Adrenal gland (tissue), 12 donors: Measurements from ENCODE around the gene HIBADH. TPM values are rescaled to one million over a fixed set of nuclear protein-coding genes. Genes with fewer than 3 reads are reported as not detected.

Experiments
- DNase-seq, 7 donors: peaks; one replicate each; pipeline ENCODE4 v3.0.0-alpha.2; 2019 to 2020
- H3K27ac ChIP-seq, 5 donors: fragments of 200-600 bp; sonication (generic) in 4 of 5; 1 replicate in 3 of 5; 2 replicates in 2 of 5; pipeline versions ENCODE4 v1.5.1 to v1.8.0; 2016 to 2020; ENCODE audit warnings: mild to moderate bottlenecking in 1 of 5
- H3K27me3 ChIP-seq: fragments of 200-600 bp; 2 replicates; pipeline ENCODE4 v1.8.0; 2021
- H3K36me3 ChIP-seq, 2 donors: fragments of 200-600 bp; replicated peaks in 1 of 2; 1 replicate in 1 of 2; 2 replicates in 1 of 2; pipeline versions ENCODE4 v1.5.1 to v1.8.0; 2018 to 2022
- H3K4me1 ChIP-seq, 2 donors: fragments of 200-600 bp; replicated peaks in 1 of 2; 1 replicate in 1 of 2; 2 replicates in 1 of 2; pipeline versions ENCODE4 v1.5.1 to v1.8.0; 2018 to 2021
- H3K4me3 ChIP-seq, 4 donors: fragments of 200-600 bp; sonication (generic) in 3 of 4; one replicate each; pipeline ENCODE4 v1.5.1; 2016 to 2018
- H3K9me3 ChIP-seq, 3 donors: fragments of 200-600 bp; sonication (generic) in 1 of 3; replicated peaks in 1 of 3; 1 replicate in 2 of 3; 2 replicates in 1 of 3; pipeline versions ENCODE4 v1.5.1 to v1.8.0; 2016 to 2021
- POLR2A ChIP-seq, 2 donors: fragments of 450-650 bp; IDR thresholded peaks; one replicate each; pipeline ENCODE4 v1.6.1; 2017; ENCODE audit warnings: antibody characterized with exemption in 2 of 2, mild to moderate bottlenecking in 2 of 2, moderate library complexity in 1 of 2
- WGBS, 4 donors: extraction: QIAGEN DNeasy Blood & Tissue Kit in 2 of 4; methylation state at CpG; one replicate each; pipeline versions ENCODE4 v1.1.5 to v1.1.7; 2013 to 2017; 5-methylcytosine and 5-hydroxymethylcytosine counted together
- intact Hi-C, 2 donors: fragments of 100-400 bp; cut with DNase I; formaldehyde crosslinking; loops; one replicate each; pipeline versions ENCODE4 v1.14.1 to v1.15.0; 2022 to 2023
- polyA plus RNA-seq, 3 donors: library from polyadenylated mRNA; stranded (reverse); fragments of 200-250 nt in 2 of 3; fragments of 350-450 nt in 1 of 3; fragmentation: Illumina TruSeq in 1 of 3; extraction: RNeasy Lipid Tissue Mini Kit (QIAGEN cat#74804) in 1 of 3; gene quantifications; one replicate each; pipeline ENCODE4 v1.2.3, GENCODE V29; 2013 to 2014
- total RNA-seq, 9 donors: library from RNA; depleted of rRNA in 4 of 9; stranded (reverse); fragments of >200 nt in 4 of 9; fragments of 120-200 nt in 1 of 9; fragmentation: NEBNext Ultra II Directional in 1 of 9; extraction: Animal tissue kit (Norgen Biotek cat#: 25700) in 1 of 9; gene quantifications; one replicate each; pipeline versions ENCODE4 v1.1.0 to v1.2.4, GENCODE V29; 2013 to 2023
- TF ChIP-seq, protein P1 (sequence below), 6 experiments: fragments of 450-650 bp in 4 of 6; fragments of 200-600 bp in 2 of 6; sonication (generic) in 1 of 6; IDR thresholded peaks; 1 replicate in 5 of 6; 2 replicates in 1 of 6; pipeline versions ENCODE4 v1.5.1 to v1.8.0; 2016 to 2021; ENCODE audit warnings: antibody characterized with exemption in 6 of 6, mild to moderate bottlenecking in 2 of 6, moderate library complexity in 1 of 6
- donor health status: healthy with polysubstance abuse.
- donor health status: Bipolar disorder and iron deficiency.
- donor health status: DM: yes; HTN: yes; CAD: no.
- donor health status: DM: no; HTN: no; CAD: no.
- donor health status: DM: no; HTN: no; CAD: no.
- donor health status: DM: yes; HTN: yes; CAD: no.

The HIBADH gene
- total and polyA plus RNA-seq, 12 donors: 42.9 to 227 (median 130) TPM

GRCh38 chr7:27605283-27605682 lies 57.4 kb downstream of the HIBADH start:
- intact Hi-C loops: no loop called here
- H3K27ac ChIP-seq: no peak overlapping the region
- TF ChIP-seq, protein P1, sequence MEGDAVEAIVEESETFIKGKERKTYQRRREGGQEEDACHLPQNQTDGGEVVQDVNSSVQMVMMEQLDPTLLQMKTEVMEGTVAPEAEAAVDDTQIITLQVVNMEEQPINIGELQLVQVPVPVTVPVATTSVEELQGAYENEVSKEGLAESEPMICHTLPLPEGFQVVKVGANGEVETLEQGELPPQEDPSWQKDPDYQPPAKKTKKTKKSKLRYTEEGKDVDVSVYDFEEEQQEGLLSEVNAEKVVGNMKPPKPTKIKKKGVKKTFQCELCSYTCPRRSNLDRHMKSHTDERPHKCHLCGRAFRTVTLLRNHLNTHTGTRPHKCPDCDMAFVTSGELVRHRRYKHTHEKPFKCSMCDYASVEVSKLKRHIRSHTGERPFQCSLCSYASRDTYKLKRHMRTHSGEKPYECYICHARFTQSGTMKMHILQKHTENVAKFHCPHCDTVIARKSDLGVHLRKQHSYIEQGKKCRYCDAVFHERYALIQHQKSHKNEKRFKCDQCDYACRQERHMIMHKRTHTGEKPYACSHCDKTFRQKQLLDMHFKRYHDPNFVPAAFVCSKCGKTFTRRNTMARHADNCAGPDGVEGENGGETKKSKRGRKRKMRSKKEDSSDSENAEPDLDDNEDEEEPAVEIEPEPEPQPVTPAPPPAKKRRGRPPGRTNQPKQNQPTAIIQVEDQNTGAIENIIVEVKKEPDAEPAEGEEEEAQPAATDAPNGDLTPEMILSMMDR (IDR thresholded peaks at IDR 0.05): no peak
- no peak for TF ChIP-seq POLR2A (IDR thresholded peaks at IDR 0.05)
- H3K27me3 ChIP-seq: no peaks in the 10 kb centered on the region
- DNase-seq: no peak
- WGBS, 4 donors: 64 to 80% (median 73%) methylated on average over 2 of the region's 2 CpGs
- no peak overlapping the region for H3K4me3 ChIP-seq
- no peaks in the 10 kb centered on the region for H3K36me3 ChIP-seq
- no peaks in the 10 kb centered on the region for H3K4me1 ChIP-seq
- H3K9me3 ChIP-seq: no peaks in the 10 kb centered on the region

DNA sequence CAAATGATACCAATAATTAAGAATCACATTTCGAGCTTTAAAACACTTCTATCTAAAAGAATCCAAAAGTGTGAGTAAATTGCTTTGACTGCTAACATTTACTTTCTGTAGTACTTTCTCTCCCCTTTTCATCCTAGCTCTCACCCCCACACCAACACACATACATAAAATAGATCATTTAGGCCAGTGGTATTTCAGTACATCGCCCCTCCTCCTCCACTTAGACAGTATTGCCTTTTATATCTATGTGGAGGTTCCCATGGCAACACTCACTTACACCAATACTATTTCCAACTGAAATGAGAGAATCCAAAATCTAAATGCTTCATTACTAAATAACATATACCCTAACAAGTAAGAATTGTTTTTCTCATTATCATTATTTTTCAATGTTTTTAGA lies 58.9 kb downstream of the HIBADH start:
- no peak for DNase-seq
- 97 to 100% (median 99%) methylated on average over 2 of the region's 2 CpGs for WGBS, 4 donors
- intact Hi-C loops: no loop called here

DNA sequence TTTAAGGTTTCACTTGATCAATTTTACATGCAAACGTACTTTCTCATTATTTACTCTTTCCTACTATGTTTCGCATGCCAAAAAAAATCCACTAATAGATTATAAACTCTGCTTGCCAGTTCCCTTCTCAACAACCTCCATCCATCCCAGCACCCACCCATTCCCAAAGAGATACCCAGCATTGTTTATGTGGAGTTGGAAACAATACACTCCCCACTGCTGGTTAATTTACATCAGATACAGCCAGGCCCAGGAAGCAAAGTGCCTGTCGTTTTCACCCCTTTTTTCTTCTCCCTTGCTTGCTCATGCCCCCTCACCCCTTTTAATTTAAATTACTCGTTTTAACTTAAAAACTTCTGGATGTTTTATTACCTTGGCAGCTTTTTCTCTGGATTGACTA lies 59.9 kb downstream of the HIBADH start:
- H3K27ac ChIP-seq: no peak overlapping the region
- DNase-seq: no peak
- no peaks in the 10 kb centered on the region for H3K9me3 ChIP-seq
- TF ChIP-seq POLR2A (IDR thresholded peaks at IDR 0.05): no peak
- TF ChIP-seq, protein P1 (IDR thresholded peaks at IDR 0.05): no peak
- H3K4me3 ChIP-seq: no peak overlapping the region
- WGBS, 4 donors: 63 to 74% (median 66%) methylated on average over 4 of the region's 4 CpGs
- H3K4me1 ChIP-seq: no peaks in the 10 kb centered on the region
- intact Hi-C loops: no loop called here
- no peaks in the 10 kb centered on the region for H3K27me3 ChIP-seq
- no peaks in the 10 kb centered on the region for H3K36me3 ChIP-seq

More for the DNA sequence above, 58.9 kb downstream of the HIBADH start:
- no peaks in the 10 kb centered on the region for H3K36me3 ChIP-seq
- no peaks in the 10 kb centered on the region for H3K27me3 ChIP-seq
- H3K9me3 ChIP-seq: no peaks in the 10 kb centered on the region
- H3K4me1 ChIP-seq: no peaks in the 10 kb centered on the region
- H3K4me3 ChIP-seq: no peak overlapping the region
- H3K27ac ChIP-seq: no peak overlapping the region
- TF ChIP-seq, protein P1 (IDR thresholded peaks at IDR 0.05): no peak
- TF ChIP-seq POLR2A (IDR thresholded peaks at IDR 0.05): no peak

- Histone ChIP-seq H3K4me3 (no peak overlapping the region), H3K36me3 (no peaks in the 10 kb centered on the region), H3K4me1 (no peaks in the 10 kb centered on the region), H3K27ac (no peak overlapping the region), H3K27me3 (no peaks in the 10 kb centered on the region), H3K9me3 (no peaks in the 10 kb centered on the region)
- intact Hi-C loops: no loop called here
- WGBS, 4 donors: 51 to 58% (median 55%) methylated on average over 2 of the region's 2 CpGs
- DNase-seq: no peak
- TF ChIP-seq, protein P1 (IDR thresholded peaks at IDR 0.05): no peak
- no peak for TF ChIP-seq POLR2A (IDR thresholded peaks at IDR 0.05)
Observed at GRCh38 chr7:27601217-27601616, 61.5 kb downstream of the HIBADH start.
